HG03064 (cell line): ENCODE measurements around the gene PDCD10.

ENCODE experiments used
- ATAC-seq: cut with Tn5 transposase; IDR thresholded peaks from one replicate; pipeline ENCODE4 v1.9.1; 2021; ENCODE audit warnings: low read depth; ENCODE audit not compliant: unreplicated experiment

Gene PDCD10

GRCh38 chr3:167684388-167684993 is 50.2 kb downstream of the PDCD10 start:
- peak; percentile 81 for ATAC-seq

- no peak for ATAC-seq
Observed at GRCh38 chr3:167679526-167679925, 55.2 kb downstream of the PDCD10 start.

GRCh38 chr3:167675848-167676247 is 58.8 kb downstream of the PDCD10 start:
- no peak for ATAC-seq

GRCh38 chr3:167673221-167673620 is 61.5 kb downstream of the PDCD10 start:
- no peak for ATAC-seq

GRCh38 chr3:167671878-167672427 is 62.7 kb downstream of the PDCD10 start:
- ATAC-seq, result no peak

GRCh38 chr3:167669699-167670098 is 65.0 kb downstream of the PDCD10 start:
- no peak for ATAC-seq

GRCh38 chr3:167668651-167669050 is 66.0 kb downstream of the PDCD10 start:
- ATAC-seq, result no peak

- no peak for ATAC-seq
Observed at GRCh38 chr3:167666563-167666962, 68.1 kb downstream of the PDCD10 start.

GRCh38 chr3:167662919-167663400 is 71.7 kb downstream of the PDCD10 start:
- no peak for ATAC-seq

GRCh38 chr3:167657684-167658225 is 76.9 kb downstream of the PDCD10 start:
- no peak for ATAC-seq

- no peak for ATAC-seq
Observed at GRCh38 chr3:167656821-167657220, 77.9 kb downstream of the PDCD10 start.

GRCh38 chr3:167653760-167654159 is 80.9 kb downstream of the PDCD10 start, which contains the start of gene WDR49:
Gene WDR49 (minus strand): TSS chr3:167653942. CDS start chr3:167653425, 517 bp downstream.
- no peak for ATAC-seq

- ATAC-seq, result no peak
Observed at GRCh38 chr3:167653155-167653554, 81.5 kb downstream of the PDCD10 start.

- ATAC-seq, result no peak
Observed at GRCh38 chr3:167651826-167652225, 82.9 kb downstream of the PDCD10 start.

- no peak for ATAC-seq
Observed at GRCh38 chr3:167650459-167650858, 84.2 kb downstream of the PDCD10 start.

- no peak for ATAC-seq
Observed at GRCh38 chr3:167649746-167650145, 84.9 kb downstream of the PDCD10 start.

- ATAC-seq, result no peak
Observed at GRCh38 chr3:167644611-167645010, 90.1 kb downstream of the PDCD10 start.
